Upper lobe of left lung (tissue), 4 donors: Measurements from ENCODE around the gene SUMF1.

Source experiments
- POLR2A ChIP-seq, 4 donors: fragments of 450-650 bp; IDR thresholded peaks; one replicate each; pipeline ENCODE4 v1.5.1; 2016 to 2017; ENCODE audit warnings: antibody characterized with exemption in 4 of 4, mild to moderate bottlenecking in 2 of 4
- TF ChIP-seq, protein P1 (sequence below), 6 experiments: fragments of 450-650 bp in 4 of 6; fragments of 200-600 bp in 2 of 6; sonication (generic) in 2 of 6; IDR thresholded peaks; one replicate each; pipeline ENCODE4 v1.5.1; 2016 to 2019; ENCODE audit warnings: antibody characterized with exemption in 6 of 6

DNA sequence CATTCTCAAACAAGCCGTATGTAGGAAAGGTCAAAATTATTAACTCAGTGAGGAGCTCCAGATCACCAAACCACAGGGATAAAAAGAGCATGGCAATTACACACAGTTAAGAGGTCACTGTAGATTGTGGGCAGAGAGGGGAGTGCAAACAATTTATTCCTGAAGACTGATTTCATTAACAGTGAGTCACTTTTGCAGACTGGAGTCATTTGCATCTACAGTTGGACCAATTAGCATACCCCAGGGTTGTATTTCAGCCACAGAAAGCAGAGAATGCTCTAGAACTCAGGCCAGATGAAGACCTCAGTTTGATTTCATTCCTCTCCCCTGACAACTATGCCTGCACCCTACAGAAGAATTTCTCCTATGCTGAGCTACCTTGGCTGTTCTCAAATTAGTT, 123.8 kb downstream of the SUMF1 start:
- no peak for TF ChIP-seq POLR2A (IDR thresholded peaks at IDR 0.05)
- TF ChIP-seq, protein P1, sequence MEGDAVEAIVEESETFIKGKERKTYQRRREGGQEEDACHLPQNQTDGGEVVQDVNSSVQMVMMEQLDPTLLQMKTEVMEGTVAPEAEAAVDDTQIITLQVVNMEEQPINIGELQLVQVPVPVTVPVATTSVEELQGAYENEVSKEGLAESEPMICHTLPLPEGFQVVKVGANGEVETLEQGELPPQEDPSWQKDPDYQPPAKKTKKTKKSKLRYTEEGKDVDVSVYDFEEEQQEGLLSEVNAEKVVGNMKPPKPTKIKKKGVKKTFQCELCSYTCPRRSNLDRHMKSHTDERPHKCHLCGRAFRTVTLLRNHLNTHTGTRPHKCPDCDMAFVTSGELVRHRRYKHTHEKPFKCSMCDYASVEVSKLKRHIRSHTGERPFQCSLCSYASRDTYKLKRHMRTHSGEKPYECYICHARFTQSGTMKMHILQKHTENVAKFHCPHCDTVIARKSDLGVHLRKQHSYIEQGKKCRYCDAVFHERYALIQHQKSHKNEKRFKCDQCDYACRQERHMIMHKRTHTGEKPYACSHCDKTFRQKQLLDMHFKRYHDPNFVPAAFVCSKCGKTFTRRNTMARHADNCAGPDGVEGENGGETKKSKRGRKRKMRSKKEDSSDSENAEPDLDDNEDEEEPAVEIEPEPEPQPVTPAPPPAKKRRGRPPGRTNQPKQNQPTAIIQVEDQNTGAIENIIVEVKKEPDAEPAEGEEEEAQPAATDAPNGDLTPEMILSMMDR (IDR thresholded peaks at IDR 0.05), result no peak
